Measurements from ENCODE around the gene USP25. TPM values are rescaled to one million over a fixed set of nuclear protein-coding genes. Genes with fewer than 3 reads are reported as not detected.

USP25 gene
- total RNA-seq, 3 donors from 2014 or later: 52.8 to 78.4 (median 53.0) TPM

DNA sequence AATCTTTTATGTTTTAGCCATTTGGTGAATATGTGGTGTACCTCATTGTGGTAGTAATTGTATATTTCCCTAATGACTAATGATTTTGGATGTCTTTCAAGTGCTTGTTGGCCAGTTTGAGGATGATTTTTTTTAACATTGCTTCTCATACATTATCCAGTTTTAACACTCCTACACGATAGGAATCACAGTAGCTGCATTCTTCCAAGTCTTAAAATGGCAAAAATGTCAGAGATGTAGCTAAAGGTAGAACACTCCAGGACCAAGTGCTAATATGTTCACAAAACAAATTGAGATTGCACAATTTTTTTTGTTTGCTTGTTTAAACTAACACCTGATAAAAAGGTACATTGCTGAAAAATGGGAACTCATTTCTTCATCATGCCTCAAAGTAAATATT lies 11.7 kb downstream of the USP25 start:
- no peak for DNase-seq (ENCODE audit: low spot score in 2 of 2)
- H3K27me3 ChIP-seq: no peaks in the 10 kb centered on the region
- H3K4me3 ChIP-seq: no peak overlapping the region
- no peaks in the 10 kb centered on the region for H3K36me3 ChIP-seq
- H3K27ac ChIP-seq: no peak overlapping the region
- intact Hi-C loops (cut with DNase I; ENCODE audit: low total_unique reads): no loop called here
- H3K9me3 ChIP-seq: no peaks in the 10 kb centered on the region
- TF ChIP-seq, protein P1, sequence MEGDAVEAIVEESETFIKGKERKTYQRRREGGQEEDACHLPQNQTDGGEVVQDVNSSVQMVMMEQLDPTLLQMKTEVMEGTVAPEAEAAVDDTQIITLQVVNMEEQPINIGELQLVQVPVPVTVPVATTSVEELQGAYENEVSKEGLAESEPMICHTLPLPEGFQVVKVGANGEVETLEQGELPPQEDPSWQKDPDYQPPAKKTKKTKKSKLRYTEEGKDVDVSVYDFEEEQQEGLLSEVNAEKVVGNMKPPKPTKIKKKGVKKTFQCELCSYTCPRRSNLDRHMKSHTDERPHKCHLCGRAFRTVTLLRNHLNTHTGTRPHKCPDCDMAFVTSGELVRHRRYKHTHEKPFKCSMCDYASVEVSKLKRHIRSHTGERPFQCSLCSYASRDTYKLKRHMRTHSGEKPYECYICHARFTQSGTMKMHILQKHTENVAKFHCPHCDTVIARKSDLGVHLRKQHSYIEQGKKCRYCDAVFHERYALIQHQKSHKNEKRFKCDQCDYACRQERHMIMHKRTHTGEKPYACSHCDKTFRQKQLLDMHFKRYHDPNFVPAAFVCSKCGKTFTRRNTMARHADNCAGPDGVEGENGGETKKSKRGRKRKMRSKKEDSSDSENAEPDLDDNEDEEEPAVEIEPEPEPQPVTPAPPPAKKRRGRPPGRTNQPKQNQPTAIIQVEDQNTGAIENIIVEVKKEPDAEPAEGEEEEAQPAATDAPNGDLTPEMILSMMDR (IDR thresholded peaks at IDR 0.05): no peak
- TF ChIP-seq POLR2AphosphoS5 (IDR thresholded peaks at IDR 0.05) (no peak), POLR2A (IDR thresholded peaks at IDR 0.05) (no peak)
- H3K4me1 ChIP-seq: peaks cover 0 to 1% of the 10 kb centered on the region in 2 donors

DNA sequence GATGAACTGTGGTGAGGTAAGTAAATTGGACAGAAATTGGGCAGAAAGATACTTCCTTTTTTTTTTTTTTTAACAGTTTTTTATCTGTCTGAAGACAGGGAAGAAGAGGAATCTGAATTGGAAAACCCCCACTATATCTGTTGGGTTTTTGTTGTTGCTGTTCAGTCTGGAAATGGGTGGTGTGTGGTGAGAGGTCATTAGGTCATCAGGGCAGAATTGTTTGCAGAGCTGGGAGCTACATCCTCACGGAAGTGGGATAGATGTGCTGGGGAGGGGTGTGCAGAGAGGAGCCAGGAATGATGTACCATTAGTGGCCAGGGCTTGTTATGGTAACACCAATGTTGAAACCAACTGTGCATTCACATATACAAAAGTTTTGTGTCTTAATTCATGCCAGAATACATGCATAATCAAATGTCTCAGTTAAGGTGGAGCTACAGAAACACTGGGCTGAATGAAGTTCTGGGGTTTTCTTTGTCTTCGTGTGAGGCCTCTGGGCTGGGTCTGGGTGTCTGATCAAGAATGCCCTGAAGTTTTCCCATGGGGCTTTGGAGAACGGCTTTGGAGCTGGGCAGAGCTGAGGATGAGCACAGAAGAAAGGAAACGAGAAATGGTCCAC lies 12.4 kb downstream of the USP25 start:
- Histone ChIP-seq H3K4me3 (no peak overlapping the region), H3K9me3 (no peaks in the 10 kb centered on the region), H3K27ac (no peak overlapping the region), H3K27me3 (no peaks in the 10 kb centered on the region), H3K36me3 (no peaks in the 10 kb centered on the region), H3K4me1 (no peaks in the 10 kb centered on the region)
- no peak for DNase-seq (ENCODE audit: low spot score in 2 of 2)
- intact Hi-C loops (cut with DNase I; ENCODE audit: low total_unique reads): no loop called here
- TF ChIP-seq, protein P1 (IDR thresholded peaks at IDR 0.05): no peak
- no peak for TF ChIP-seq POLR2A (IDR thresholded peaks at IDR 0.05)
- TF ChIP-seq POLR2AphosphoS5 (IDR thresholded peaks at IDR 0.05): no peak

DNA sequence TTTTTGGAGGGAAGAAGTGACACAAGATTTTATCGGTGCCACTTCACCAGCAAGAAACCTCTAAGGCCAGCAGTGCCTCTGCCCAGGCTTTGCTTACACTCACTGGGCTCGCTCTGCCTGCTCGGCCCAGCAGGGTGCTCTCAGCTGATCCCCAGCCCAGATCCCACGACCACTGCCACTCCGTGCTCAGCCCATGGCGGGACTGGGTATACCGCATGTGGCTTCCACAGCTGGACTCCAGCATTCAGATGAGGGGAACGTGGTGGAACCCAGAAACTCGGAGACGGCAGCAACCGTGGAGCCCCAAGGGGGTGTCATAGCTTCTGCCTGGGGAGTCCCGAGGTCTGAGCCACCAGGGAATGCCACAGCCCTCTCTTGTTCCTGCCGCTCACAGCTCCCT lies 12.9 kb downstream of the USP25 start:
- Histone ChIP-seq H3K36me3 (no peaks in the 10 kb centered on the region), H3K4me3 (no peak overlapping the region), H3K27me3 (no peaks in the 10 kb centered on the region), H3K9me3 (no peaks in the 10 kb centered on the region), H3K27ac (no peak overlapping the region), H3K4me1 (no peaks in the 10 kb centered on the region)
- intact Hi-C loops (cut with DNase I; ENCODE audit: low total_unique reads): no loop called here
- DNase-seq (ENCODE audit: low spot score in 2 of 2): no peak
- TF ChIP-seq, protein P1 (IDR thresholded peaks at IDR 0.05): no peak
- TF ChIP-seq POLR2AphosphoS5 (IDR thresholded peaks at IDR 0.05): no peak
- no peak for TF ChIP-seq POLR2A (IDR thresholded peaks at IDR 0.05)

DNA sequence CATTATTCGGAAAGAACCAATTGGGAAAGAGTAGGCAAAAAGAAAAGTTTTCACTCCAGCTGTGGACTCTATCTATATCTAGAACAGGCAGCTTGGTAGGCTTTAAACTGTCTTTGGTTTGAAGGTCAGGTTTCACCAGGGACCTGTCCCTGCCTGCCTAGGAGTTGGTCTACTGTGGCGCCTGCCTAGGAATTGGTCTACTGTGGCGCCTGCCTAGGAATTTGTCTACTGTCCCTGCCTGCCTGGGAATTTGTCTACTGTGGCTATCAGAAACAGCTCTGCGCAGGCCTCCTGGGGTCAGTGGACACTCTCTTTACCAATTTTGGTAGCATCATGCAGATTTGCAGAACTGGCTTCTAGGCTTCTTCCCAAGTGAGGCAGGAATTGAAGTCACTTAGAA lies 13.8 kb downstream of the USP25 start:
- H3K4me1 ChIP-seq: no peaks in the 10 kb centered on the region
- no peaks in the 10 kb centered on the region for H3K9me3 ChIP-seq

DNA sequence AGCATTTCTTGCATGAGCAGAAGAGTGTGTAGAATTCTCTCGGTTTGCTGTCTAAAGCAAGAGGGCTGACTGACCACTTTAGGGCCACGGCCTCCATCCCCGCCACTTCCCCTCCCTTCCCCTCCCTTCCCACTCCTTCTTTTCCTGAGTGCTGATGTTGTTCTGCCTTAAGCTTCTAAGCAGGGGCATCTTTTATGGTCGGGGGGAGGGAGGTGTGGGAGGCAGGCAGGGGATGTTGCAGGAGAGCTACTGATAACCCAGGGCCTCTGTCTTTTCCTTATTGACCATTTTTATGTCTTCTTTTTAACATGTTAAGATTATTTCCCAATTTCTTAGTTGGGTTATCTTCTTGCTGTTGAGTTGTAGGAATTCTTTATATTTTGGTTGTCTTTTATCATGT lies 15.1 kb downstream of the USP25 start:
- Histone ChIP-seq H3K27ac (no peak overlapping the region), H3K4me3 (no peak overlapping the region), H3K4me1 (no peaks in the 10 kb centered on the region), H3K36me3 (no peaks in the 10 kb centered on the region), H3K9me3 (no peaks in the 10 kb centered on the region), H3K27me3 (no peaks in the 10 kb centered on the region)
- intact Hi-C loops (cut with DNase I; ENCODE audit: low total_unique reads): no loop called here
- DNase-seq (ENCODE audit: low spot score in 2 of 2): no peak
- no peak for TF ChIP-seq POLR2AphosphoS5 (IDR thresholded peaks at IDR 0.05)
- TF ChIP-seq POLR2A (IDR thresholded peaks at IDR 0.05): no peak

More for the DNA sequence above, 13.8 kb downstream of the USP25 start:
- no peaks in the 10 kb centered on the region for H3K27me3 ChIP-seq
- H3K36me3 ChIP-seq: no peaks in the 10 kb centered on the region
- H3K27ac ChIP-seq: no peak overlapping the region
- TF ChIP-seq POLR2AphosphoS5 (IDR thresholded peaks at IDR 0.05) (no peak), POLR2A (IDR thresholded peaks at IDR 0.05) (no peak)
- TF ChIP-seq, protein P1 (IDR thresholded peaks at IDR 0.05): no peak
- DNase-seq (ENCODE audit: low spot score in 2 of 2): no peak
- H3K4me3 ChIP-seq: no peak overlapping the region
- intact Hi-C loops (cut with DNase I; ENCODE audit: low total_unique reads): no loop called here

All from breast epithelium (tissue), 4 donors.